K562 (cell line): ENCODE data around the gene GBF1. TPM values are rescaled to one million over a fixed set of nuclear protein-coding genes. Genes with fewer than 3 reads are reported as not detected.

Experiments used
- BRD9 ChIP-seq: fragments of 450-650 bp; IDR thresholded peaks from 2 replicates; pipeline ENCODE4 v1.6.1; 2018; ENCODE audit warnings: low read depth; ENCODE audit not compliant: partially characterized antibody
- CBFA2T2 ChIP-seq: fragments of 450-650 bp; conservative IDR thresholded peaks from 2 replicates; pipeline ENCODE4 v1.6.1; 2017; ENCODE audit warnings: mild to moderate bottlenecking
- CBX1 ChIP-seq: sonication (generic); IDR thresholded peaks from 2 replicates; pipeline ENCODE4 v1.6.1; 2016; ENCODE audit warnings: antibody characterized with exemption, low read depth, mild to moderate bottlenecking
- CC2D1A ChIP-seq: fragments of 450-650 bp; IDR thresholded peaks from 2 replicates; pipeline ENCODE4 v1.6.1; 2017; ENCODE audit warnings: mild to moderate bottlenecking
- CHD2 ChIP-seq: IDR thresholded peaks from 2 replicates; pipeline ENCODE4 v1.6.1; 2011; ENCODE audit warnings: low read depth, low read length
- DACH1 ChIP-seq: fragments of 450-650 bp; IDR thresholded peaks from 2 replicates; pipeline ENCODE4 v1.6.1; 2018; ENCODE audit not compliant: partially characterized antibody
- DMBX1 ChIP-seq: fragments of 250-450 bp; sonication (Bioruptor Pico); IDR thresholded peaks from 2 replicates; pipeline ENCODE4 v1.8.0; 2022; ENCODE audit warnings: inconsistent platforms, mild to moderate bottlenecking, moderate library complexity, borderline replicate concordance
- HMG20A ChIP-seq: fragments of 450-650 bp; formaldehyde crosslinking; conservative IDR thresholded peaks from 2 replicates; pipeline ENCODE4 v1.4.0; 2020; ENCODE audit warnings: mild to moderate bottlenecking, mixed read lengths
- JUND ChIP-seq, 2 experiments: IDR thresholded peaks; 2 replicates in 1 of 2; 3 replicates in 1 of 2; pipeline ENCODE4 v1.6.1; 2011; ENCODE audit warnings: borderline replicate concordance in 2 of 2, low read depth in 2 of 2, low read length in 2 of 2, improper control_type of control experiment in 1 of 2, missing biosample characterization in 1 of 2, missing genetic modification characterization in 1 of 2, missing genetic modification reagents in 1 of 2
- NR0B1 ChIP-seq: fragments of 450-650 bp; IDR thresholded peaks from one replicate; pipeline ENCODE4 v1.6.1; 2018; ENCODE audit warnings: mild to moderate bottlenecking, moderate library complexity; ENCODE audit not compliant: partially characterized antibody
- NR1H2 ChIP-seq: sonication (generic); formaldehyde crosslinking; IDR thresholded peaks from 2 replicates; pipeline ENCODE4 v1.4.0; 2020; ENCODE audit warnings: mild to moderate bottlenecking, missing genetic modification reagents
- NR2F6 ChIP-seq: fragments of 450-650 bp; formaldehyde crosslinking; IDR thresholded peaks from 2 replicates; pipeline ENCODE4 v1.4.0; 2020; ENCODE audit warnings: mild to moderate bottlenecking
- SAFB2 ChIP-seq: fragments of 200-400 bp; formaldehyde crosslinking; IDR thresholded peaks from 2 replicates; pipeline ENCODE4 v1.6.1; 2018; ENCODE audit warnings: borderline replicate concordance, low read length, low read depth, moderate library complexity; ENCODE audit not compliant: severe bottlenecking
- SMARCA4 ChIP-seq: fragments of 450-650 bp; IDR thresholded peaks from 2 replicates; pipeline ENCODE4 v1.6.1; 2016
- SMARCA5 ChIP-seq: fragments of 450-650 bp; IDR thresholded peaks from 2 replicates; pipeline ENCODE4 v1.6.1; 2016
- SMARCC2 ChIP-seq: fragments of 450-650 bp; IDR thresholded peaks from 2 replicates; pipeline ENCODE4 v1.6.1; 2017; ENCODE audit warnings: antibody characterized with exemption, moderate library complexity, mild to moderate bottlenecking, low read depth
- TCF3 ChIP-seq: sonication (generic); formaldehyde crosslinking; IDR thresholded peaks from 2 replicates; pipeline ENCODE4 v1.4.0; 2020; ENCODE audit warnings: mild to moderate bottlenecking, missing genetic modification reagents
- THRAP3 ChIP-seq: fragments of 450-650 bp; IDR thresholded peaks from 2 replicates; pipeline ENCODE4 v1.6.1; 2016; ENCODE audit warnings: mild to moderate bottlenecking, inconsistent platforms, borderline replicate concordance
- XRCC3 ChIP-seq: fragments of 450-650 bp; IDR thresholded peaks from 2 replicates; pipeline ENCODE4 v1.6.1; 2017; ENCODE audit warnings: mild to moderate bottlenecking, moderate library complexity
- ZKSCAN1 ChIP-seq: fragments of 150-350 bp; IDR thresholded peaks from 2 replicates; pipeline ENCODE4 v1.6.1; 2016; ENCODE audit warnings: low read depth, low read length
- ZNF395 ChIP-seq: fragments of 200-800 bp; sonication (Bioruptor generic); IDR thresholded peaks from 2 replicates; pipeline ENCODE4 v1.6.1; 2017; ENCODE audit warnings: missing genetic modification characterization, missing compliant biosample characterization
- ZNF449 ChIP-seq: fragments of 250-450 bp; sonication (Bioruptor Pico); IDR thresholded peaks from 2 replicates; pipeline ENCODE4 v1.8.0; 2022; ENCODE audit warnings: moderate library complexity, mild to moderate bottlenecking, inconsistent platforms
- polyA plus RNA-seq, 8 experiments: library from polyadenylated mRNA; depleted of rRNA in 4 of 8; stranded (reverse) in 5 of 8; unstranded in 3 of 8; fragments of >200 nt; fragmentation: Nextera tagmentation in 2 of 8; fragmentation: Illumina TruSeq in 1 of 8; extraction: Ambion mirVana in 2 of 8; extraction: Trizol in 1 of 8; gene quantifications; 2 replicates each; pipeline versions ENCODE4 v1.2.1 to v1.2.3, GENCODE V29; 2011 to 2014; ENCODE audit warnings: inconsistent platforms in 1 of 8, missing spikeins in 1 of 8
- total RNA-seq, 7 experiments: library from RNA; depleted of rRNA in 6 of 7; stranded (reverse); fragments of >200 nt in 6 of 7; fragmentation: Illumina TruSeq in 2 of 7; extraction: Trizol in 2 of 7; gene quantifications; 2 replicates each; pipeline versions ENCODE4 v1.2.1 to v1.2.3, GENCODE V29; 2011 to 2021; ENCODE audit warnings: low replicate concordance in 1 of 7
- TF ChIP-seq, protein P1 (sequence below): fragments of 450-650 bp; formaldehyde crosslinking; conservative IDR thresholded peaks from 2 replicates; pipeline ENCODE4 v1.4.0; 2022; ENCODE audit warnings: mild to moderate bottlenecking, missing genetic modification characterization

The GBF1 gene
- total and polyA plus RNA-seq, 9 of the 15 experiments (the other 6 are each of a cell fraction or from before 2014, with no cell fraction given), result 0.69 to 28.0 (median 10.3) TPM

- no peak for TF ChIP-seq ZNF449 (CRISPR knock-in tag)
- no peak for TF ChIP-seq NR2F6
- peak; percentile 45 for TF ChIP-seq DACH1
- 0 out of 2 replicates have a peak, but pooled peaks have one; percentile 27 for TF ChIP-seq SMARCA4
- TF ChIP-seq SMARCA5, result no peak
- TF ChIP-seq XRCC3, result no peak
- no peak for TF ChIP-seq HMG20A (CRISPR knock-in tag)
- no peak for TF ChIP-seq THRAP3
- peak; percentile 42; the same call in 1 of the 2 replicates for TF ChIP-seq JUND (IDR thresholded peaks at IDR 0.05; ENCODE audit: borderline replicate concordance, low read depth, low read length)
- TF ChIP-seq JUND (tag; IDR thresholded peaks at IDR 0.05; ENCODE audit: borderline replicate concordance, low read depth, low read length), result peak; percentile 18; the same call in 1 of the 3 replicates
- no peak for TF ChIP-seq BRD9
- TF ChIP-seq CC2D1A, result no peak
- TF ChIP-seq, protein P1, sequence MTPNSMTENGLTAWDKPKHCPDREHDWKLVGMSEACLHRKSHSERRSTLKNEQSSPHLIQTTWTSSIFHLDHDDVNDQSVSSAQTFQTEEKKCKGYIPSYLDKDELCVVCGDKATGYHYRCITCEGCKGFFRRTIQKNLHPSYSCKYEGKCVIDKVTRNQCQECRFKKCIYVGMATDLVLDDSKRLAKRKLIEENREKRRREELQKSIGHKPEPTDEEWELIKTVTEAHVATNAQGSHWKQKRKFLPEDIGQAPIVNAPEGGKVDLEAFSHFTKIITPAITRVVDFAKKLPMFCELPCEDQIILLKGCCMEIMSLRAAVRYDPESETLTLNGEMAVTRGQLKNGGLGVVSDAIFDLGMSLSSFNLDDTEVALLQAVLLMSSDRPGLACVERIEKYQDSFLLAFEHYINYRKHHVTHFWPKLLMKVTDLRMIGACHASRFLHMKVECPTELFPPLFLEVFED, result no peak
- no peak for TF ChIP-seq NR0B1
- TF ChIP-seq DMBX1 (CRISPR knock-in tag), result no peak
- TF ChIP-seq SAFB2, result no peak
- TF ChIP-seq SMARCC2, result no peak
- no peak for TF ChIP-seq ZKSCAN1
- TF ChIP-seq CHD2, result no peak
- no peak for TF ChIP-seq CBX1
- TF ChIP-seq ZNF395 (CRISPR knock-in tag), result no peak
- TF ChIP-seq NR1H2, result no peak
- peak; percentile 37; the same call in 1 of the 2 replicates for TF ChIP-seq CBFA2T2
- TF ChIP-seq TCF3, result no peak
Measured at GRCh38 chr10:102389894-102390293, 144.6 kb downstream of the GBF1 start (continued).
